ENCODE measurements around the gene APOL6. TPM values are rescaled to one million over a fixed set of nuclear protein-coding genes. Genes with fewer than 3 reads are reported as not detected.

APOL6 gene
- total and polyA plus RNA-seq, 9 of the 15 experiments (the other 6 are each of a cell fraction or from before 2014, with no cell fraction given): 0.29 to 1.2 (median 0.70) TPM

- peaks cover 0 to 4% of the 10 kb centered on the region in 2 experiments; a peak in 2 of 5 replicates for H3K4me1 ChIP-seq (replicated peaks in 1 of 2; ENCODE audit: control insufficient read depth in 2 of 2, insufficient read depth in 2 of 2, low read length in 2 of 2)
- BruUV-seq (replicated peaks): no TSS peak
Measured at GRCh38 chr22:35601013-35601580, 47.1 kb upstream of the APOL6 start.

More at GRCh38 chr22:35601013-35601580, 47.1 kb upstream of the APOL6 start:
- intact Hi-C loops (cut with micrococcal nuclease): no loop called here
- Histone ChIP-seq H3K27me3 (ENCODE audit: control insufficient read depth in 2 of 2, insufficient read depth in 2 of 2, low read length in 2 of 2) (peaks cover 0 to 20% of the 10 kb centered on the region in 2 experiments; a peak in 3 of 5 replicates), H2AFZ (ENCODE audit: low read depth, low read length) (no peak overlapping the region), H3K4me3 (no peak overlapping the region), H3K36me3 (ENCODE audit: control insufficient read depth, insufficient read depth, low read length) (no peaks in the 10 kb centered on the region), H3K4me2 (ENCODE audit: insufficient read depth, low read length) (no peak overlapping the region), H3K9me1 (ENCODE audit: control insufficient read depth, insufficient read depth, low read length) (no peaks in the 10 kb centered on the region), H3K9me3 (replicated peaks; ENCODE audit: control insufficient read depth, insufficient read depth, low read depth, low read length) (0 out of 2 replicates have a peak, but pooled peaks cover 1% of the 10 kb centered on the region), H4K20me1 (replicated peaks; ENCODE audit: control insufficient read depth, insufficient read depth, low read length) (no peaks in the 10 kb centered on the region), H3K27ac (ENCODE audit: extremely low read depth, low read depth, low read length) (no peak overlapping the region), H3K79me2 (ENCODE audit: control insufficient read depth, insufficient read depth, low read length) (no peaks in the 10 kb centered on the region), H3K9ac (ENCODE audit: insufficient read depth in 1 of 2, low read depth in 2 of 2, low read length in 2 of 2) (no peak overlapping the region)
- POLR2A ChIA-PET: no interaction called here
- in situ Hi-C loops (cut with MboI): no loop called here
- CTCF ChIA-PET (ENCODE audit: low intra/inter-chr PET ratio): no interaction called here
- FAIRE-seq (no peak), DNase-seq (ENCODE audit: extremely low read depth in 1 of 4, low spot score in 3 of 4) (no peak), ATAC-seq (no peak)
- TF ChIP-seq KDM1A (IDR thresholded peaks at IDR 0.05): peak in 1 of 2 experiments; percentile 16; a peak in 1 of 4 replicates
- no peak for TF ChIP-seq MBD1 (CRISPR knock-in tag; IDR thresholded peaks at IDR 0.05)
- TF ChIP-seq TAF15 (IDR thresholded peaks at IDR 0.05; ENCODE audit: low read depth, low read length): no peak
- no peak for TF ChIP-seq RFX1 (IDR thresholded peaks at IDR 0.05)
- TF ChIP-seq USF1 (CRISPR knock-in tag; IDR thresholded peaks at IDR 0.05): peak; percentile 7; the same call in 1 of the 2 replicates
- TF ChIP-seq BHLHE40 (IDR thresholded peaks at IDR 0.05; ENCODE audit: low read length): no peak
- WGBS (ENCODE audit: insufficient coverage, low coverage, missing lambda C conversion rate): 24% methylated on average over 5 of the region's 5 CpGs
